HepG2 (cell line): ENCODE results near the gene RAB23. TPM values are rescaled to one million over a fixed set of nuclear protein-coding genes. Genes with fewer than 3 reads are reported as not detected.
A peak's percentile ranks its signal among the peaks of the same experiment; 100 is the strongest.

Experiments used
- GLMP ChIP-seq: sonication (generic); formaldehyde crosslinking; IDR thresholded peaks from 2 replicates; pipeline ENCODE4 v1.9.0; 2021; ENCODE audit warnings: missing genetic modification reagents, mild to moderate bottlenecking, borderline replicate concordance
- HNF1B ChIP-seq: sonication (generic); formaldehyde crosslinking; IDR thresholded peaks from 2 replicates; pipeline ENCODE4 v1.5.1; 2020; ENCODE audit warnings: mild to moderate bottlenecking, moderate library complexity, missing genetic modification reagents
- IRX3 ChIP-seq: sonication (generic); formaldehyde crosslinking; IDR thresholded peaks from 2 replicates; pipeline ENCODE4 v1.8.1; 2023; ENCODE audit warnings: mild to moderate bottlenecking, low read depth, missing genetic modification reagents, borderline replicate concordance
- MATR3 ChIP-seq: sonication (generic); formaldehyde crosslinking; IDR thresholded peaks from 2 replicates; pipeline ENCODE4 v1.4.0; 2020; ENCODE audit warnings: missing genetic modification reagents
- MBNL3 ChIP-seq: fragments of 250-450 bp; sonication (Bioruptor Pico); conservative IDR thresholded peaks from 2 replicates; pipeline ENCODE4 v1.8.0; 2022; ENCODE audit warnings: mild to moderate bottlenecking, inconsistent platforms
- MEIS1 ChIP-seq: sonication (generic); formaldehyde crosslinking; IDR thresholded peaks from 2 replicates; pipeline ENCODE4 v1.9.0; 2021; ENCODE audit warnings: mild to moderate bottlenecking, missing genetic modification reagents, moderate library complexity, borderline replicate concordance
- MZF1 ChIP-seq: sonication (generic); formaldehyde crosslinking; IDR thresholded peaks from 2 replicates; pipeline ENCODE4 v1.8.1; 2023; ENCODE audit warnings: mild to moderate bottlenecking, missing genetic modification reagents, borderline replicate concordance
- NKX3-1 ChIP-seq: sonication (generic); formaldehyde crosslinking; IDR thresholded peaks from 2 replicates; pipeline ENCODE4 v1.5.0; 2020; ENCODE audit warnings: missing genetic modification reagents
- PCBP2 ChIP-seq: fragments of 200-400 bp; formaldehyde crosslinking; optimal IDR thresholded peaks from 2 replicates; pipeline ENCODE3; 2018; ENCODE audit warnings: low read length, low read depth; ENCODE audit not compliant: poor library complexity, severe bottlenecking
- SIN3A ChIP-seq: IDR thresholded peaks from 2 replicates; pipeline ENCODE4 v1.6.1; 2011; ENCODE audit warnings: low read depth, mild to moderate bottlenecking, control low read depth, low read length, borderline replicate concordance
- SKIL ChIP-seq: sonication (generic); formaldehyde crosslinking; IDR thresholded peaks from 2 replicates; pipeline ENCODE4 v1.8.0; 2022; ENCODE audit warnings: missing genetic modification reagents, mild to moderate bottlenecking, moderate library complexity, borderline replicate concordance
- ZFP82 ChIP-seq: sonication (generic); formaldehyde crosslinking; IDR thresholded peaks from 2 replicates; pipeline ENCODE4 v1.5.1; 2020; ENCODE audit warnings: mild to moderate bottlenecking, missing genetic modification reagents, borderline replicate concordance
- ZHX1 ChIP-seq: sonication (generic); formaldehyde crosslinking; IDR thresholded peaks from 2 replicates; pipeline ENCODE4 v1.8.1; 2022; ENCODE audit warnings: low read depth, mild to moderate bottlenecking, missing genetic modification reagents
- ZNF331 ChIP-seq: sonication (generic); formaldehyde crosslinking; IDR thresholded peaks from 2 replicates; pipeline ENCODE4 v1.4.0; 2020; ENCODE audit warnings: missing genetic modification reagents
- ZNF513 ChIP-seq: sonication (generic); formaldehyde crosslinking; conservative IDR thresholded peaks from 2 replicates; pipeline ENCODE4 v1.5.0; 2020; ENCODE audit warnings: missing genetic modification reagents
- ZNF660 ChIP-seq: sonication (generic); formaldehyde crosslinking; IDR thresholded peaks from 2 replicates; pipeline ENCODE4 v1.5.1; 2020; ENCODE audit warnings: mild to moderate bottlenecking, low read depth, missing genetic modification reagents, borderline replicate concordance
- ZNF740 ChIP-seq: sonication (generic); formaldehyde crosslinking; IDR thresholded peaks from 2 replicates; pipeline ENCODE4 v1.4.0; 2020; ENCODE audit warnings: missing genetic modification reagents
- polyA plus RNA-seq, 8 experiments: library from polyadenylated mRNA; depleted of rRNA in 3 of 8; stranded (reverse) in 7 of 8; unstranded in 1 of 8; fragments of >200 nt; fragmentation: Illumina TruSeq in 4 of 8; extraction: Trizol in 4 of 8; gene quantifications; 2 replicates each; pipeline versions ENCODE4 v1.2.1 to v1.2.3, GENCODE V29; 2011 to 2016; ENCODE audit warnings: low read depth in 4 of 8, missing spikeins in 1 of 8, mixed read lengths in 1 of 8; ENCODE audit not compliant: insufficient read depth in 1 of 8
- total RNA-seq, 5 experiments: library from RNA; depleted of rRNA; stranded (reverse); fragments of >200 nt; fragmentation: Illumina TruSeq; extraction: Trizol; gene quantifications; 2 replicates each; pipeline ENCODE4 v1.2.3, GENCODE V29; 2016; ENCODE audit warnings: low read depth in 1 of 5

The RAB23 gene
- total and polyA plus RNA-seq, 2 of the 13 experiments (the other 11 are each of a cell fraction or from before 2014, with no cell fraction given), result 5.5 to 16.4 TPM

- TF ChIP-seq ZHX1 (CRISPR knock-in tag) (no peak; the same call in 1 of the 2 replicates), MEIS1 (CRISPR knock-in tag) (no peak), PCBP2 (no peak), GLMP (CRISPR knock-in tag) (no peak), HNF1B (CRISPR knock-in tag) (0 out of 2 replicates have a peak, but pooled peaks have one; percentile 18), SKIL (CRISPR knock-in tag) (no peak; the same call in 1 of the 2 replicates), NKX3-1 (CRISPR knock-in tag) (peak; percentile 74; the same call in 1 of the 2 replicates), ZNF331 (CRISPR knock-in tag) (peak; percentile 71; the same call in 1 of the 2 replicates), ZFP82 (CRISPR knock-in tag) (no peak), MATR3 (CRISPR knock-in tag) (no peak), SIN3A (peak; percentile 72; the same call in 1 of the 2 replicates), ZNF660 (no peak), ZNF513 (no peak), MBNL3 (CRISPR knock-in tag) (no peak), IRX3 (CRISPR knock-in tag) (no peak), MZF1 (CRISPR knock-in tag) (0 out of 2 replicates have a peak, but pooled peaks have one; percentile 83), ZNF740 (CRISPR knock-in tag) (no peak)
Measured at GRCh38 chr6:57221936-57222742, at the start of gene RAB23 (continued).
